Kidney tubule cell (primary cell): Measurements from ENCODE around the gene MRPL20.
"Not testable (repeated sequence)": the region's sequence is repeated elsewhere in the genome, so short reads cannot be mapped to it uniquely, and the experiment has no call there.

Experiments
- DNase-seq: peaks from one replicate; pipeline ENCODE4 v3.0.0-alpha.2; 2018; ENCODE audit warnings: low spot score

MRPL20 gene

DNA sequence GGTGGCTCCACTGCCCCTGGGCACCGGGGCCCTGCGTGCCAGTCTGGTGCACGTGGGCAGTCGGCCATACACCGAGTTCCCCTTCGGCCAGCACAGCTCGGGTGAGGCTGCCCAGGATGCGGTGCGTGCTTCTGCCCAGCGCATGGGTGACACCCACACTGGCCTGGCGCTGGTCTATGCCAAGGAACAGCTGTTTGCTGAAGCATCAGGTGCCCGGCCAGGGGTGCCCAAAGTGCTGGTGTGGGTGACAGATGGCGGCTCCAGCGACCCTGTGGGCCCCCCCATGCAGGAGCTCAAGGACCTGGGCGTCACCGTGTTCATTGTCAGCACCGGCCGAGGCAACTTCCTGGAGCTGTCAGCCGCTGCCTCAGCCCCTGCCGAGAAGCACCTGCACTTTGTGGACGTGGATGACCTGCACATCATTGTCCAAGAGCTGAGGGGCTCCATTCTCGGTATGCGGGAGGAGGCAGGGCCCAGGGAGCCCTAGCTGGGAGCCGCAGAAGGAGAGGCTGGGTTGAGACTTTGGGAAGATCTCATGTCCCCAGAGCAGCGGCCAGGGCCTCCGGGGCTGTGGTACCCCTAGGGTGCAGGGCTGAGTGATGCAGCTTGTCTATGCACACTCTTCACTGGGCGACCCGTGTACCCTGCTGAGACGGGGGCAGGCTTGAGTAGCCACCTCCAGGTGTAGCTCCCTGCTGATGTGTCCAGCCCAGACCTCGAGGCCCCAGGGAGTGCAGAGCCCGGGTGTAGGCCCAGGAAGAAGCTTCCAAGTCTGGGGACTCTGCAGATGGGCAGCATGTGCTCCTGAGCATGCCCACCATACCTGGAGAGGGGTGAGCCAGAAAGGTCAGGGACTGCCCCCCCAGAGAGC lies 30.2 kb upstream of the MRPL20 start:
- DNase-seq, result no peak

GRCh38 chr1:1436630-1437032 lies 29.5 kb upstream of the MRPL20 start:
- DNase-seq, result no peak

DNA sequence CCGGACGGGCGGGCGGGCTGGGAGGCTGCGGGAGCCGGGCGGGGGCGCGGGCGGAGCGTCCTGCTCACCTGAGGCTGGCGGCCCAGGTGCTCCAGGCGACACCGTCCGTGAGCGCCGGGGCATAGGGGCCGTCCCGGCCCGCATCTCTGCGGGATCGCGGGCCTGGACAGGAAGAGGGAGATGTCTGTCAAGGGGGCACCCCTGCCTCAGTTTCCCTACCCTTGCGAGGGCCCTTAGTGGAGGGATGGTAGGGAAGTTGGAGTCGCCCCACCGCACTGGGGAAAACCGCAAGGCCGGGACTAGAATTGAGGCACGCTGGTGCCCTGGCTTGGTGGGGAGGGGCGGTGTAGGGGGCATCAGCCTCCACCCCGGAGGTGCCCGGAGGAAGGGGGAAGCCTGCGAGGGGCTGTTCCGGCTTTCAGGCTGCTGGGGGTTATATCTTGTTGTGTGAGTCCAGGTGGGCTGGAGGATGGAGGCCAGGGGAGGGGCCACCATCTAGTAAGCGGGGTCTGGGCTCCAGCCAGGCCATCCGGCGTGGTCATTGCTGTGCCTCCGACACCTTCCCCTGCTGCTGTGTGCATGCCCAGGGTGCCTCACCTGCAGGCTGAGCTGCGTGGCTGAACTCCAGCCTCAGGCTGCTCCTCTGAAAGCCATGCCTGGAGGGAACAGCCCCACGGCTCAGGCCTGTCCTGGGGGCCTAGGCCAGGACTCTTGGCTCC lies 29.0 kb upstream of the MRPL20 start:
- no peak for DNase-seq

DNA sequence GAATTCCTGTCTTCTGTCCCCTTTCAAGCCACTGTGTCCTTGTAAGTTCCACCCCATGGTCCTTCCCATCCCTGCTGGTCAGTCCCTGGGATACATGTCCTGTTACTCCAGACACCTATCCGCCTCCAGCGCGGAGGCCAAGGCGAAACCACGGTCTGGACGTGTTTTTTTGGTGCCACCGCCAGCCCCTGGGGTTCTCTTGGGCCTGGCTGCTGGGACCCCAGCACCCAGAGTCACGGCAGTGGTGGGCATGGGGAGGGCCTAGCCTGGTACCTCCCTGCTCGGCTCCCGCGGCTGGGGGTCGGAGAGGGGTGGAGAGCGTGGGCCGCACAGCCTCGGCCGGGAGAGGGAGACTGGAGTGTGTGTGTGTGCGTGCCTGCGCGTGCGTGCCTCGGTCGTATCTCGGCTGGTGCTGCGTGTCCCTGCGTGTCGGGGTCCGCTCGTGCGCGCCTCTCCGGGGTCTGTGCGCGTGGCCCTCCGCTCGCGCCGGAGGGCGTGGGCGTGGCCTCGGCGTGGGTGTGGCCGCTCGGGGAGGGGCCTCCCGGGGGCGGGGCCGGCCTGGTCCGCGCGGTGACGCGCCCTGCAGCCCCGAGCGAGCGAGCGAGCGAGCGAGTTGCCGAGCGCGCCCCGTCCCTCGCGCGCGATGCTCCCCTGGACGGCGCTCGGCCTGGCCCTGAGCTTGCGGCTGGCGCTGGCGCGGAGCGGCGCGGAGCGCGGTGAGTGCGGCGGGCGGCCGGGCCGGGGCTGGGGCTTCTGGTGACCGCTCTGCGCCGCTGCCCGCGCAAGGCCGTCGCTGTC lies 28.2 kb upstream of the MRPL20 start, which contains the start of gene VWA1:
TSS of gene VWA1 (plus strand) at position 585 of the 798 bp plus-strand sequence. CDS start at position 644, 59 bp downstream.
- peak; percentile 70 for DNase-seq

- no peak for DNase-seq
These were observed 27.7 kb upstream of the MRPL20 start for GRCh38 chr1:1434824-1435105.

DNA sequence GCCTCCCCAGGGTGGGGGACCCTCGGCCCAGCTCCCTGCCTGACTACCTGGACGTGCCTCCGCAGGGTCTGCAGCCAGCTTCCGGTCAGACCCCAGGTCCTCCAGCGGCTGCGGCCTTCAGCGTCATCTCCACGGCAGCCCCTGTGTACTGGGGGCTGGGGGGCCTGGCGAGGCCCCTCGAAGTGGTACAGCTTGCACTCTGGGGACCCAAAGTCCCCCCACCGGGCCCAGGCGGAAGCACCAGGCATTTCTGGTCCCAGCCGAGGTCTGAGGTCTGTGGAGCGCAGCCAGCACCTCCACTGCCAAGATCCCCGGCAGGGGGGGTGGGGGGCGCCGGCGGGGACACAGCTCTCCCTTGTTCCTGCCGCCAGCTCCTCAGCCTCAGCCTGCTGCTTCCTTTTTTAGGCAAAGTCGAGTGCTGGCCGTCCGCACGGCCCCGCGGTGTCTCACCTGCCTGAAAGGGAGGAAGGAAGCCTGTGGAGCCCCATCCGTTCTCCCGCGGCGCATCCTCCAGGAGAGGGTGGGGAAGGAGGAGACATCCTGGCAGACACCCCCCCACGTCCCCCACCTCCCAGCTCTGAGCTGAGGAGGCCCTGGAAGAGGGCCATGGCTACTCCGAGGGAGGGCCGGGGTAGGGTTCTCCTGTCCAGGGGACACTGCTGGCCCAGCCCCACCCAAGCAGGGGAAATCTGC lies 27.2 kb upstream of the MRPL20 start:
- no peak for DNase-seq

- DNase-seq, result peak; percentile 57
These were observed 26.7 kb upstream of the MRPL20 start for GRCh38 chr1:1433804-1434130.

DNA sequence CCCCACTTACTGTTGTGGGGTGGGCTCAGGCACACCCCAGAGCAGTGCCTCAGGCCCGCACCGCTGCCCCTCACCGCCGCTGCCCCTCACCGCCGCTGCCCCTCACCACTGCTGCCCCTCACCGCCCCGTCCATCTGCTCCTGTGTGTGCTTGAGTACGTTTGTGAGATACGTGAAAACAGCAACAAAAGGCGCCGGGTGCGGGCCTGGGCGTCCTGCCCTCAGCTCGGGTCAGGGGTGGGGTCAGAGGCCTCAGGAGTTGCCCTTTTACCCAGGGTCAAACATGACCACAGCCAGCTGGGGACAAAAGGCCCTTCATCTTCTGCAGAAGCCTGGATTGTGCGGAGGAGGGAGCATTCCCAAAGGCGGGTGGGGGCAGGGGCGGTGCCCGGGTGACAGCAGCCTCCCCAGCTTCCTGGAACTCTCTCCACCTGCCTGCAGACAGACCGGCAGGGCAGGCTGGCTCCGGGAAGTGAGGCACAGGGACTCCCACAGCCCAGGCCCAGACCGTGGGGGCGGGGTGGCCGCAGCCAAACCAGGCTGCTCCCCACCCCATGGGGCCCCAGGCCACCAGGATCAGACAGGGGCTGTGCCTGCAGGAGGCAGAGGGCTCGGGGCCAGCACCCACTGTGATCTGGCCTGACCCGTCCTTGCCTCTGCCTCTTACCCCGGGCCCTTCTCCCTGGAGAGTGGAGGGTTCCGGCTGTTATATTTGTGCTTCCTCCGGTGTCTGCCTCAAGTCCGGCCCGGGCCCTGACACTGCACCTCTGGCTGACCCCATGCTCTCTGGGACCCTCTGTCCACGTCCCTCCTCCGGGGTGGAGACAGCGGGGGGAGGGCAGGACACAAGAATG lies 26.1 kb upstream of the MRPL20 start:
- DNase-seq, result peak; percentile 74

DNA sequence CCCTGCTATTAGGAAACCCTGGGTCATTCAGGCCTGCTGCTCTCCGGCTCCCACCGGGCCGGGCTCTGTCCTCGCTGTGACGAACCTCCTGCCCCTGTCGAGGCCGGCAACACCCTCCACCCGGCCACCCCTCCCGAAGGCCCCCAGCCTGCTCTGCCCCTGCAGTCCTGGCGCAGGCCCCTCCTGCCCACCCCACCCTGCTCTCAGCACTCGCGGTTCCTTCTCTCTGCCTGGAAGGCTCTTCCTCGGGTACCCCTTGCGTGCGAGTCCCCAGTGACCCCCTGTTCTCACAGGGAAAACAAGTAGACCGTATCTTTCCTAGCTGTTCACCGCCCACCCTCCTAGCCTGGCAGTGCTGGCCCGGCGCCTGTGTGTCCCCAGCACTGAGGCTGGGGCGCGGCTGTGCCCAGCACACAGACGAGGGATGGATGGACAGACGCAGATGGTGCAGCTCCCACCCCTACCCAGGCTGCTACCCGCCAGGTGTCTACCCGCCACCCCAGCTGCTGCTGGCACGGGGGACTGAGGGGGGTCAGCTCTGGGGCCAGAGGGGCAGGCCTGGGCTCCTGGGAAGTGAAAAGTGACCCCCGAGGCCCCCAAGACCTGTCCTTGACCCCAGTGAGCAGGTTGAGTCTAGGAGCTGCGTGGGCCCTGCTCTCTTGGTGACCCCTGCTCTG lies 25.3 kb upstream of the MRPL20 start:
- no peak for DNase-seq

DNA sequence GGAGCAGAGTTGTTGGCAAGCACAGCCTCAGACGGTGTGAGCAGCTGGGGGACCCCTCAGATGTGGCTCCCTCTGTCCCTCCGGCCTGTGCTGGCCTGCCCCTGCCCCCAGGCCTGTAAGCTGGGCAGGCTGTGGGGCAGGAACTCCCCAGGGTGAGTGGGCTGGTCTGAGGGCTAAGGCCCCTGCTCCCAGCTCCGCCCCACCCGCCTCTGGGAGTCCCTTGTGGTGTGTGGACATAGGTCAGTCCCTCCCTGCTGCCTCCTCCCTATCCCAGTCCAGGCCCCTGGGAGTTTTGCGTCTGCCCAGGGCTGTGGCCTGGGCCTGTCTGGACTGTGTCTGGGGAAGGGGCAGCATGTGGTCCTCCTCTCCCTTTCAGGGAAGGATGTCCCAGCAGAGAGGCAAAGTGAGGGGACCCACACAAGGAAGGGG lies 24.8 kb upstream of the MRPL20 start:
- DNase-seq, result no peak

GRCh38 chr1:1430992-1431844 lies 24.1 kb upstream of the MRPL20 start:
- DNase-seq, result no peak

GRCh38 chr1:1430114-1430982 lies 23.3 kb upstream of the MRPL20 start:
- peak; percentile 43 for DNase-seq

DNA sequence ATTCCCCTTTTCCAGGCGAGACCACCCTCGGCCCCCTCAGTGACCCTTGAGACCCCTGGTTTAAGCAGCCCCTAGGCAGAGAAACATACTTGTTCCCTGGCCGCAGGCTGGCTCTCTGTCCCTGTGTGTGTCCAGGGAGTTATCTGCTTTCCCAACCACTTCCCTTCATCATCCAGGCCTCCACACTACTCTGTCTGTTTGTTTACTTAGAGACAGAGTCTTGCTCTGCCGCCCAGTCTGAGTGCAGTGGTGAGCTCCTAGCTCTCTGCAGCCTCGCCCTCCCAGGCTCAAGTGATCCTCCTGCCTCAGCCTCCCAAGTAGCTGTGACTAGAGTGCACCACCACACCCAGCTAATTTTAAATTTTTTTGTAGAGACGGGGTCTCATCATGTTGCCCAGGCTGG lies 22.6 kb upstream of the MRPL20 start:
- DNase-seq, result no peak

- not testable (repeated sequence) for DNase-seq
These were observed 21.9 kb upstream of the MRPL20 start for GRCh38 chr1:1428967-1429366.

DNA sequence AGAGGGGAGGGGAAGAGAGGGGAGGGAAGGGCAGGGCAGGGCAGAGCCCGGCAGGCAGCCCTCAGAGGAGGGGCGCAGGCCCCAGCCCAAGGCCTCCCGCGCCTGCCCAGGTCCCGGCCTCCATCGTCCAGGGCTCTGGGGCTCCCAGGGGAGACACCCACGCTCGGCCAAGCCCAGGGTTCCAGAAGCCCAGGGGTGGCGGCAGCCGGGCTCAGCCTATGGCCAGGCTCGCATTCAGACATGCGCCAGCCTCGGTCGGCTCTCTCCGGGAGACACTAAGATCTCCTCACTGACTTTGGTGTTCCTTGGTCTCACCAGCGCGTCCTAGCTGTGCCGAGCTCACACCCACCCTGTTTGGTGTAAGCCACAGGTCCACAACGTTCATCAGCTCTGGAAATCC lies 21.1 kb upstream of the MRPL20 start:
- DNase-seq, result no peak

DNA sequence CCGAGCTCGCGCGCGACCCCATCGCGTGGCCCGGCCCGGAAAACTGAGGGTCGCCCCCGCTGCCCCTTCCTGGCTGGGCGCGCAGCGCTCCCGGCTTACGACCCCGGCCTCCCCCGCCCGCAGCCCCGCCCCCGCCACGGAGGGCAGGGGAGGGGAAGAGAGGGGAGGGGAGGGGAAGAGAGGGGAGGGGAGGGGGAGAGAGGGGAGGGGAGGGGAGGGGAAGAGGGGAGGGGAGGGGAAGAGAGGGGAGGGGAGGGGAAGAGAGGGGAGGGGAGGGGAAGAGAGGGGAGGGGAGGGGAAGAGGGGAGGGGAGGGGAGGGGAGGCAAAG lies 20.7 kb upstream of the MRPL20 start:
- no peak for DNase-seq

DNA sequence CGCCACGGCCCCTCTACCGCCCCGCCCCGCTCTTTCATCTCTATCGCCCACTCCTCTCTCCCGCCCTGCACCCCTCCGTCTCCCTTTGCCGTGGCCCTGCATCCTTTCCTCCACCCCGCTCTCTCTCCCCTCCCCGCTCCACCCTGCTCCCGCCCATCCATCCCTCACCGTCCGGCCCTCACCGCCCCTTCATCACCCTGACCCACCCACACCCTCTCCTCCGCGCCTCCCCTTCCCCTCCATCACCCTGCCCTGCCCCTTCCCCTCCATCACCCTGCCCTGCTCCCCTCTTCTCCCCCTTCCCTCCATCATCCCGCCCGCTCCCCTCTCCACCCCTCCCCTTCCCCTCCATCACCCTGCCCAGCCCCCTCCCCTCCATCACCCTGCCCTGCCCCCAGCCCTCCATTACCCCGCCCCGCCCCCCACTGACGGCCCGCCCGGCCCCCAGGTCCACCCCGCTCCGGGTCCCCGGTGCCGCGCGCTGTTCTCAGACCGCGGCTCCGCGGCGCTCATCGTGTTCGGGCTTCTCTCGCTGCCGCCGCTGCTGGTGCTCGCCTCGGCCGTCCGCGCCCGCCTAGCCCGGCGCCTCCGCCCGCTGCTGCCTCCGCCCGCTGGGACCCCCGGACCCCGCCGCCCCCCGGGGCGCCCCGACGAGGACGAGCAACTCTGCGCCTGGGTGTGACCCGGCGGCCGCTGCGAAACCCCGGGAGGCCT lies 20.2 kb upstream of the MRPL20 start:
- no peak for DNase-seq

DNA sequence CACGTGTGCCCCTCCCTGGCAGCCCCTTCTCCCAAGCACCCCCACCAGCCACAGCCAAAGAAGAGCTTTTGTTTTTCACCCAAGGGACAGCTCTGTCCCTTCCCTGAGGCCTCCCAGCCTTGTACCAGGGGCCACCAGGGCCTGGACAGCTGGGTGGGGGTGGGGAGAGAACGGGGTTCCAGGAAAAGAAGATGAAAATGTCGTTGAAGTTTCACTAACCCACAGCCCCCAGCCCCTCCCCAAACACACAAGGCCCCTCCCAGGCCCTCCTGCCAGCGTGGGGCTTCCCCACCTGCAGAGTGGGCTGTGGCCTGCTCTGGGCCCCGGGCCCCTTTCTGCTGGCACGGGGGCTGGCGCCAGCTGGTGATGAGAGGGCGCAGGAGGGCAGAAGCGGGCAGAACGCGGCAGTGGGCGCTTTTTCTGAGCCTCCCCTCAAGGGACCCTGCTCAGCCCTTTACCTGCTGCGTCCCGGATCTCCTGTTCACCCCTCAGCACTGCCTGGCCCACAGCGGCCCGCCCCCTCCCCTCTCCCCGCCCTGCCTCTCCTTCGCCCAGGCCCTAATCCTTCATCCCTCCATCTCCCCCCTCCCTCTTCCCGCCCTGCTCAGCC lies 19.5 kb upstream of the MRPL20 start:
- no peak for DNase-seq
